ENCODE results near the gene HIGD1B. TPM values are rescaled to one million over a fixed set of nuclear protein-coding genes. Genes with fewer than 3 reads are reported as not detected.

HIGD1B gene
- total RNA-seq, 4 donors from 2014 or later: 3.3 to 7.4 (median 4.9) TPM

- H3K27me3 ChIP-seq: no peaks in the 10 kb centered on the region
- DNase-seq (ENCODE audit: extremely low spot score): no peak
- 73% methylated on average over 1 of the region's 1 CpG for WGBS
- peaks cover 40 to 75% (median 62%) of the 10 kb centered on the region in 4 donors for H3K36me3 ChIP-seq
- intact Hi-C loops (cut with DNase I): no loop called here
- H3K4me1 ChIP-seq: no peaks in the 10 kb centered on the region
- H3K27ac ChIP-seq (replicated peaks in 1 of 4): no peak overlapping the region
- no peak overlapping the region for H3K4me3 ChIP-seq
- no peak for TF ChIP-seq POLR2AphosphoS5 (IDR thresholded peaks at IDR 0.05)
- TF ChIP-seq EP300 (IDR thresholded peaks at IDR 0.05): no peak
- no peak for TF ChIP-seq CTCF (IDR thresholded peaks at IDR 0.05)
- no peak for TF ChIP-seq POLR2A (IDR thresholded peaks at IDR 0.05; ENCODE audit: low read depth)
- H3K9me3 ChIP-seq: no peaks in the 10 kb centered on the region
Observed at GRCh38 chr17:44887016-44887415, 39.3 kb downstream of the HIGD1B start.

- Histone ChIP-seq H3K36me3 (peaks cover 35 to 75% (median 60%) of the 10 kb centered on the region in 4 donors), H3K4me3 (no peak overlapping the region), H3K27me3 (no peaks in the 10 kb centered on the region), H3K9me3 (no peaks in the 10 kb centered on the region), H3K27ac (replicated peaks in 1 of 4) (no peak overlapping the region), H3K4me1 (no peaks in the 10 kb centered on the region)
- no peak for DNase-seq (ENCODE audit: extremely low spot score)
- TF ChIP-seq CTCF (IDR thresholded peaks at IDR 0.05): no peak
- TF ChIP-seq EP300 (IDR thresholded peaks at IDR 0.05): no peak
- no peak for TF ChIP-seq POLR2A (IDR thresholded peaks at IDR 0.05; ENCODE audit: low read depth)
- no peak for TF ChIP-seq POLR2AphosphoS5 (IDR thresholded peaks at IDR 0.05)
- 74% methylated on average over 10 of the region's 10 CpGs for WGBS
- intact Hi-C loops (cut with DNase I): no loop called here
Observed at GRCh38 chr17:44887971-44888954, 40.6 kb downstream of the HIGD1B start.

GRCh38 chr17:44889003-44889402 lies 41.3 kb downstream of the HIGD1B start:
- DNase-seq (ENCODE audit: extremely low spot score): no peak
- H3K36me3 ChIP-seq: peaks cover 35 to 75% (median 60%) of the 10 kb centered on the region in 4 donors
- no peaks in the 10 kb centered on the region for H3K9me3 ChIP-seq
- H3K27me3 ChIP-seq: no peaks in the 10 kb centered on the region
- H3K4me3 ChIP-seq: no peak overlapping the region
- intact Hi-C loops (cut with DNase I): no loop called here
- WGBS: 82% methylated on average over 7 of the region's 7 CpGs
- no peaks in the 10 kb centered on the region for H3K4me1 ChIP-seq
- no peak for TF ChIP-seq POLR2A (IDR thresholded peaks at IDR 0.05; ENCODE audit: low read depth)
- TF ChIP-seq POLR2AphosphoS5 (IDR thresholded peaks at IDR 0.05): no peak
- TF ChIP-seq EP300 (IDR thresholded peaks at IDR 0.05): no peak
- TF ChIP-seq CTCF (IDR thresholded peaks at IDR 0.05): no peak
- H3K27ac ChIP-seq (replicated peaks in 1 of 4): no peak overlapping the region

- H3K36me3 ChIP-seq: peaks cover 17 to 56% (median 36%) of the 10 kb centered on the region in 4 donors
- peaks cover 1 to 13% (median 7%) of the 10 kb centered on the region in 4 donors for H3K4me1 ChIP-seq
- H3K27me3 ChIP-seq: no peaks in the 10 kb centered on the region
- H3K4me3 ChIP-seq: no peak overlapping the region
- TF ChIP-seq CTCF (IDR thresholded peaks at IDR 0.05) (no peak), EP300 (IDR thresholded peaks at IDR 0.05) (no peak), POLR2AphosphoS5 (IDR thresholded peaks at IDR 0.05) (no peak), POLR2A (IDR thresholded peaks at IDR 0.05; ENCODE audit: low read depth) (no peak)
- intact Hi-C loops (cut with DNase I): no loop called here
- H3K9me3 ChIP-seq: no peaks in the 10 kb centered on the region
- no peak overlapping the region for H3K27ac ChIP-seq (replicated peaks in 1 of 4)
- no peak for DNase-seq (ENCODE audit: extremely low spot score)
Observed at GRCh38 chr17:44892250-44892649, 44.6 kb downstream of the HIGD1B start.

All from esophagus muscularis mucosa (tissue), 4 donors.